ENCODE measurements around the gene SPEM1. TPM values are rescaled to one million over a fixed set of nuclear protein-coding genes. Genes with fewer than 3 reads are reported as not detected.

Gene SPEM1
- total RNA-seq, 1 donor from 2014 or later: not detected

DNA sequence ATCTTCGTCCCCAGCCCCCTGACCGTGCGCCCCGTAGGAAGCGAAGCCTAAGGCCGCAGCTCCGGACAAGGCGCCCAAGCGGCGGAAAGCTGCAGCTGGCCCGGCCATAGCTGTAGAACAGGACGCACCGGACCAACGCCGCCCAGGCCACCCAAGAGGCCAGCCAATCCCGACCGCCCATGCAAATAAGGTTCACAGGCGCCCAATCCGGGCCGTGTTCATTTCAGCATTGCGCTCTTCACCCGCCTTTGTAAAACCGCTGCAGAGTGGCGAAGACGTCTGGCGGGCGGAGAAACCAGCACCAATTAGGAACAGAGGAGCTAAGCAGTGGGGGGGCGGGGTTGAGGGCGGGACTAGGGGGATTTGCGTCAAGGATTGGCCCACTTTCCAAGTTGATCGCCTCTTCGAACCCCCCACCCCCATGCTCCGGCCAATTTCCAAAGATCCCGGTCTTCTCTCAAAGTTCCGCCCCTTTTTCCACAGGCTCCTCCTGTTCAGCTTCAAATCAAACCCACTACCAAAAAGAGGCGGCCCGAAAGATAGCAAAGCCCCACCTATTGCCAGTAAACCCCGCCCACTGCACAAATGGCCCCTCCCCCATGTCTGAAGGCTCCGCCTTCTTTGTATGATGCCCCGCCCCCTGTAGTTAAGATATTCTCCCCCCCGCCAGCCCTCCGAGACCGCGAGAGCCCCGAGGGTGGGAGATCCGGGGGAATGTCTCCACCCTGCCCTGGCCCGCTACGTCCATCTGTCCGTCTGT, 16.0 kb upstream of the SPEM1 start, which contains the start of gene TMEM256:
Gene TMEM256, minus strand, starts transcription at position 121 of the 760 bp plus-strand sequence. Its CDS starts 13 bp downstream, at position 108.
- ATAC-seq (peak; percentile 96), DNase-seq (peak; percentile 98)
- intact Hi-C loops (cut with DNase I): no loop called here
- TF ChIP-seq, protein P1, sequence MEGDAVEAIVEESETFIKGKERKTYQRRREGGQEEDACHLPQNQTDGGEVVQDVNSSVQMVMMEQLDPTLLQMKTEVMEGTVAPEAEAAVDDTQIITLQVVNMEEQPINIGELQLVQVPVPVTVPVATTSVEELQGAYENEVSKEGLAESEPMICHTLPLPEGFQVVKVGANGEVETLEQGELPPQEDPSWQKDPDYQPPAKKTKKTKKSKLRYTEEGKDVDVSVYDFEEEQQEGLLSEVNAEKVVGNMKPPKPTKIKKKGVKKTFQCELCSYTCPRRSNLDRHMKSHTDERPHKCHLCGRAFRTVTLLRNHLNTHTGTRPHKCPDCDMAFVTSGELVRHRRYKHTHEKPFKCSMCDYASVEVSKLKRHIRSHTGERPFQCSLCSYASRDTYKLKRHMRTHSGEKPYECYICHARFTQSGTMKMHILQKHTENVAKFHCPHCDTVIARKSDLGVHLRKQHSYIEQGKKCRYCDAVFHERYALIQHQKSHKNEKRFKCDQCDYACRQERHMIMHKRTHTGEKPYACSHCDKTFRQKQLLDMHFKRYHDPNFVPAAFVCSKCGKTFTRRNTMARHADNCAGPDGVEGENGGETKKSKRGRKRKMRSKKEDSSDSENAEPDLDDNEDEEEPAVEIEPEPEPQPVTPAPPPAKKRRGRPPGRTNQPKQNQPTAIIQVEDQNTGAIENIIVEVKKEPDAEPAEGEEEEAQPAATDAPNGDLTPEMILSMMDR (IDR thresholded peaks at IDR 0.05): no peak
- H3K4me1 ChIP-seq: peaks cover 20% of the 10 kb centered on the region
- no peaks in the 10 kb centered on the region for H3K27me3 ChIP-seq (ENCODE audit: low read depth)
- H3K27ac ChIP-seq: peak within 1 kb of the TSS; percentile 85
- H3K4me3 ChIP-seq: peak within 1 kb of the TSS; percentile 77
- H3K9me3 ChIP-seq: no peaks in the 10 kb centered on the region
- H3K36me3 ChIP-seq: no peaks in the 10 kb centered on the region

DNA sequence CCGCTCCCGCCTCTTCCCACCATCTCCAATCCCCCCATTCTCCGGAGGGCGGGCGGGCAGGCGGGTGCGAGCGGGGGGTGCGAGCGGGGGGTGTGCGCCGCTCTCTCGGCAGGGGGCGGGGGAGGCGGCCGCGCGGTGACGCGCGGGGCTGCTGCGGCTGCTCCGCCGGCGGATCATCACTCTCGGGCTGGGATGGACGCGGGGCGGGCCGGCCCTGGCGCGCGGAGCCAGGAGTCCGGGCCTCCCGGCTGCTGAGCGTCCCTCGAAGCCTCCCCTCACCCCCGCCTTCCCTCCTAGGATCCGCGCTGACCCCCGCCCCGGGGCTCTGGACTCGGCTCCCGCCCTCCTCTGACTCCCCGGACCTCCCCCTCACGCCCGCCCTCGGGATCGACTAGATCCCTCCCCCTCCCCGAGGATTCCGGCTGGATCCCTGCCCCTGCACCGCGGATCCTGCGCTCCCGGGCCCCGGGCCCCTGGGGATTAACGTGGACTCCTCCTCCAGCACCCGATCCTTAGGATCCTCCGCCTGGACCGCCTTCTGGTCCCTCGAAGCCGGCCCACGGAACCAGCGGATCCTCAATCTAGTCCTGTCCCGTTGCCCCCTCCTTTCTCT, 15.3 kb upstream of the SPEM1 start:
- ATAC-seq (peak; percentile 52 to 61), DNase-seq (peak; percentile 72)
- no peaks in the 10 kb centered on the region for H3K27me3 ChIP-seq (ENCODE audit: low read depth)
- TF ChIP-seq, protein P1 (IDR thresholded peaks at IDR 0.05): peak; percentile 6
- intact Hi-C loops (cut with DNase I): no loop called here
- peak overlapping the region; percentile 77 for H3K4me3 ChIP-seq
- H3K36me3 ChIP-seq: no peaks in the 10 kb centered on the region
- H3K9me3 ChIP-seq: no peaks in the 10 kb centered on the region
- peak overlapping the region; percentile 69 for H3K27ac ChIP-seq
- peaks cover 20% of the 10 kb centered on the region for H3K4me1 ChIP-seq

DNA sequence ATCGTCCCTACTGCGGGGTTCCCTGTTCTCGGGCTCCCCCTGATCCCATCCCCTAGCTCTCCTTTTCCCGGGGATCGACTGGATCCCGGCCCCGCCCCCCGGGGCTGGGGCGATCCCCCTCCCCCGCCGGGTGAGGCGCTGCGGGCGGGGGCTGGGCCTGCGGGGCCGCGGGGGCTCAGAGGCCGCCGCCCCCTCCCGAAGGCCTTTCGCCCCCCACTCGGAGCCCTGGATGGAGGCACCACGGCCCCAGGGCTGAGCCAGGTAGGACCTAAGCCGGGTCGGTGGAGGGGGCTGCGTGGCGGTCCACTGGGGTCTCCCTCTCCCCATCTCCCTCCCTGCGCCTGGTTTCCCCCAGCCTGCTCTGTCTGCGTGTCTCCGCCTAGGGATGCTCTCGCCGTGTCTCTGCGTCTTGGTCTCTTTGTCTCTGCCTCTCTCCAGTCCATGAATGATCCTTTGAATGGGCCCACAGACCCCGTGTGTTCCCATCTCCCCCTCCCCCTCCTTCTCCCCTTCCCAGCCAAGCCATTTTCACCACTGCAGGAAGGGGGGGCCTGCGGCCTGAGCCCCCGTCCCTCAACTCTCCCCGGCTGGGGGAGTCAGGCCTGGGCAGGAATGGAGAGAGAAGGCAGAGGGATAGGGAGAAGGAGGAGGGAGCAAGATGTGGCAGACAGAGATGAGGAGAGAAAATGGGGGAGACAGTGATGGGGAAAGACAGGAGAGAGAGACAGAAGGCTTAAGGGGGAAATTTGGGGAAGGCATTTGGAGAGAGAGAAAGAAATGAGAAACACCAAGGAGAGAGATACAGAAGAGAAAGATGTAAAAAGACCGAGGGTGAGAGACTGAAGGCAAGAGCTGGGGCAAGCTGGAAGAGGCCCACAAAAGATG, 14.5 kb upstream of the SPEM1 start:
- H3K27ac ChIP-seq: peak overlapping the region; percentile 69
- DNase-seq (no peak), ATAC-seq (no peak)
- no peaks in the 10 kb centered on the region for H3K36me3 ChIP-seq
- peak overlapping the region; percentile 77 for H3K4me3 ChIP-seq
- H3K9me3 ChIP-seq: no peaks in the 10 kb centered on the region
- no peaks in the 10 kb centered on the region for H3K27me3 ChIP-seq (ENCODE audit: low read depth)
- intact Hi-C loops (cut with DNase I): no loop called here
- TF ChIP-seq, protein P1 (IDR thresholded peaks at IDR 0.05): no peak
- peaks cover 20% of the 10 kb centered on the region for H3K4me1 ChIP-seq

DNA sequence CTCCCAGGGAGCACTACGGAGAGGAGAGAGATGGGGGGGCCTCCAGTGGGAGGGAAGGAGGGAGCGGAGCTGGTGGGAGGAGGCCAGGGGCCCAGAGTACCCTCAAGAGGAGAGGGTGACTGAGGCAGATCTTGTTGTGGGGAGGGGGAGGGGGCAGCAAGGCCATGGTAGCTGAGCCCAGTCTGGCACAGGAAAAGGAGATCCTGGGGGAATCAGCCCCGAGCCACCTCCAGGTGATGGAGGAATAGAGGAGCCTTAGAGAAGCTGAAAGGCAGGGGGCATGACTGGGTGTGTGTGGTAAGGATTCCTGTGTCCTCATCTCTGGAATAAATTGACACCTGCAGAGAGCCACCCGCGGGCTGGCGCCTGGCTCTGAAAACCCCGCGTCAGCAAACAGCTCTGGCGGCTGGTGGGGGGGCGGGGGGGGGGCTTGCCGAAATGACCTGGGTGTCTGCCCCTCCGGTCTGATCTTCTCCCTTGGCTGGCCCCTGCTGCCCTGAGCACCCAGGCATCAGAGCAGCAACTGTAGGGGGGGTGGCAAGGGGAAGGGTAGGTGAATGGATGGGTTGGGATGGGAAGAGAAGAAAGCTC, 13.8 kb upstream of the SPEM1 start:
- H3K4me3 ChIP-seq: no peak overlapping the region
- DNase-seq: no peak
- intact Hi-C loops (cut with DNase I): no loop called here
- ATAC-seq: no peak
- no peak overlapping the region for H3K27ac ChIP-seq
- H3K27me3 ChIP-seq (ENCODE audit: low read depth): no peaks in the 10 kb centered on the region
- no peaks in the 10 kb centered on the region for H3K9me3 ChIP-seq
- H3K4me1 ChIP-seq: peaks cover 20% of the 10 kb centered on the region
- TF ChIP-seq, protein P1 (IDR thresholded peaks at IDR 0.05): no peak
- H3K36me3 ChIP-seq: no peaks in the 10 kb centered on the region

DNA sequence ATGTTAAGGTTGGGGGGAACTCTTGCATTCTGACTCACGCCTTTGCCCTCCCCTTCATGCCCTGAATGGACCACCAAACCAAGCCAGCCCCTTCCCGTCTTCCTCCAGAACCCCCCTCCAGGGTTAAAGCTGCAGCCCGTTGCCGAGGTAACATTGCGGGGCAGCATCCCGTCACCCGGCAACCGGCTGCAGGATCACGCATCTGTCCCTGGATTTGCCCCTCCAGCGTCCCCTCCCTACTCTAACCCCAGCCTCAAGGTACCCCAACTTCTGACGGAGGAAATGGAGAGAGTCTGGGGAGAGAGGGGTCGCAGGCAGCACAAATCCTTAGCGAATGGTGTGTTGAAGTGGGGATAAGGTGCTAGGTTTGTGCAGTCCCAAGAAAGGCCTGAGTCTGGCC, 13.0 kb upstream of the SPEM1 start:
- intact Hi-C loops (cut with DNase I): no loop called here
- no peak for ATAC-seq
- no peak for DNase-seq
- H3K9me3 ChIP-seq: no peaks in the 10 kb centered on the region
- H3K4me1 ChIP-seq: peaks cover 19% of the 10 kb centered on the region
- no peaks in the 10 kb centered on the region for H3K36me3 ChIP-seq
- no peak overlapping the region for H3K27ac ChIP-seq
- no peaks in the 10 kb centered on the region for H3K27me3 ChIP-seq (ENCODE audit: low read depth)
- no peak overlapping the region for H3K4me3 ChIP-seq
- TF ChIP-seq, protein P1 (IDR thresholded peaks at IDR 0.05): no peak
